HG03108 (cell line): ENCODE measurements around the gene KRTAP4-8.
"Not testable (repeated sequence)": the region's sequence is repeated elsewhere in the genome, so short reads cannot be mapped to it uniquely, and the experiment has no call there.

Experiments
- ATAC-seq: cut with Tn5 transposase; IDR thresholded peaks from one replicate; pipeline ENCODE4 v1.9.1; 2021; ENCODE audit warnings: moderate library complexity; ENCODE audit not compliant: unreplicated experiment

KRTAP4-8 gene

DNA sequence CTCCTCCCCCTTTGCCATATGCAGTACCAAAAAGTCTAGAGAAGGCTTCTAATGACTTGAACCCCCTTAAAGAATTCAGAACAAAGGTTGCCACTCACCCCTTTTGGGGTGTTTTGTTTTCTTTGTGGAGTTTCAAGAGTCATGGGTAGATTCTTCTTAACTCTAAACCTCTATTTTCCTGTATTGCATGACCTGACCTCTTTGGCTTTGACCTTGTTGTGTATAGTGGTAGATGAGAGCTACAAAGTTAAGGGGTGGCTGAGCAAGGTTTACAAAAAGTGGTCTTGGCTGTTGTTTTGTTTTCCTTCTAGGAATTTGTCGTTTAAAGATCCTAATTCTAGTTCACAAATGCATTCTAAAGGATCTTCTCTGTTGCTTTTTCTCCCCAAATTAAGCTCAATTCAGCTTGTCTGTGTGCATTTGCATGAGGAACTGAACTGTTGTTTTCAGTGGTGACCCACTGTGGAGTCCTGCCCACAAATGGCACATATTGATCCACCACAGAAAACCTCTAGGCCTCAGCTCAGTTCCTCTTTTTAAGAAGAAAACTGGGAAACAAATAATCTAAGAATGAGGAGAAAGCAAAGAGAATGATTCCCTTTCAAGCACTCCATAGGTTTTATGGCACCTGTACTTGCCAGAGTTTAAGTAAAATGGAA is 10.9 kb upstream of the KRTAP4-8 start:
- not testable (repeated sequence) for ATAC-seq

DNA sequence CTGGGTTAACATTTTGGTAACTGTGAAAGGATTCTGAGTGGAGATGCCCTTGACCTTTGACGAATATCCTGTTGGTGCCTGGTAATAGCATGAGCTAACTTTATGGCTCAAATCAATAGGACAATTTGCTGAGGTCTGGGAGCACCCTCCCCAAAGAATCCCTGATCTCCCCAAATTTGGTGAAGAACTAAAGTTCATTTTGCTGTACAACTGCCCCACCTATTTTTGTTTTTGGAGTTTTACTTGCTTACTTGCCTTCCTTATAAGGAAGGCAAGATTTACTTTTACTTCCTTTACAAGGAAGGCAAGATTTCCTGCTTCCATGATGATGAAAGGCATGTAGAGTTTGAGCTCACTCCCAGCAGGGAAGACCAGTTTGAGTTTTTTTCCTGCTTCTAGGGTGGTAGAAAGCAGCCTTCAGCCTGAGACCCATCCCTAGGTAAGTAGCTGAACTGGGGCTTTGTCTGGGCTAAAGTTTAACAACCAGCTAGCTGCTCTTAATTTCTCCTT is 10.1 kb upstream of the KRTAP4-8 start:
- no peak for ATAC-seq

- not testable (repeated sequence) for ATAC-seq
Measured at GRCh38 chr17:41105347-41105746, 7.4 kb upstream of the KRTAP4-8 start, which contains the start of gene KRTAP4-9. Gene KRTAP4-9, plus strand, starts transcription at chr17:41105389. Its CDS starts 0 bp downstream, at chr17:41105389.

- not testable (repeated sequence) for ATAC-seq
Measured at GRCh38 chr17:41104386-41105038, 6.6 kb upstream of the KRTAP4-8 start.

DNA sequence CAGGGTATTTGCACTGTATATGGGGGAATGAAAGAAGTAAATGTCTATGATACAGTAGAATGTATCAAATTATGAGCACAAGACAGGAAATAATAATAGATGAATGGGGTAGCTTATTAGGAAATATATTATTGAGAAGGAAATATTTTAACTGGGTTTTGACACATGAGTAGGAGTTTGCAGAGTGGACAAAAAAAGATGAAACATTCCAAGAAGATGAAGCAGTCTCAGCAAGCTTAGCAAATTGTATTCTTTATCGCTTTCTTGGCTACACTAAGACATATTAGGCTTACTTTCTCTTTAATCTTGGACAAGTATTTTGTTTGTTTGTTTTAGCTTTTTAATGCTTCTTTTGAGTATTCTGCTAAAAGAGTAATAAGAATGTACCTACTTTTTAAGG is 6.0 kb upstream of the KRTAP4-8 start:
- ATAC-seq, result no peak

DNA sequence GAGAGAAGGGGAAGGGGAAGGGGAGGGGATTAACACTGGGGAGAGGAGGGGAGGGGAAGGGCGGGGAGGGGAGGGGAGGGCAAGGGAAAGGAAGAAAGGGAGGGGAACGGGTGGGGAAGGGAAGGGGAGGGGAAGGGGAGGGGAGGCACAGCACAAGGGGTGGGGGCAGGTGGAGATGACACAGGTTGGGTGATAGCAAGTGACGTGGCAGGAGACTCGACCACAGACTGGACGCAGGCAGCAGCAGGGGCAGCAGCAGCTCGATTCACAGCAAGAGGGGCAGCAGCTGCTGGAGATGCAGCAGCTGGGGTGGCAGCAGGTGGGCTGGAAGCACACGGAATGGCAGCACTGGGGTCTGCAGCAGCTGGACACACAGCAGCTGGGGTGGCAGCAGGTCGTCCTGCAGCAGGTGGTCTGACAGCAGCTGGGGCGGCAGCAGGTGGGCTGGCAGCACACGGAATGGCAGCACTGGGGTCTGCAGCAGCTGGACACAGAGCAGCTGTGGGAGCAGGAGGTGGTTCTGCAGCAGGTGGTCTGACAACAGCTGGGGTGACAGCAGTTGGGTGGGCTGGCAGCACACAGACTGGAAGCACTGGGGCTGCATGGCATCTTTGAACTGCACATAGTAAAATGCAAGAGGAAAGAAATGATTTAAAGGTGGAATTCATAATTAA is 3.8 kb upstream of the KRTAP4-8 start, which contains the start of gene KRTAP4-16:
Gene KRTAP4-16, minus strand, starts transcription at position 624 of the 674 bp plus-strand sequence. Its CDS starts 0 bp downstream, at position 624.
- no peak for ATAC-seq

DNA sequence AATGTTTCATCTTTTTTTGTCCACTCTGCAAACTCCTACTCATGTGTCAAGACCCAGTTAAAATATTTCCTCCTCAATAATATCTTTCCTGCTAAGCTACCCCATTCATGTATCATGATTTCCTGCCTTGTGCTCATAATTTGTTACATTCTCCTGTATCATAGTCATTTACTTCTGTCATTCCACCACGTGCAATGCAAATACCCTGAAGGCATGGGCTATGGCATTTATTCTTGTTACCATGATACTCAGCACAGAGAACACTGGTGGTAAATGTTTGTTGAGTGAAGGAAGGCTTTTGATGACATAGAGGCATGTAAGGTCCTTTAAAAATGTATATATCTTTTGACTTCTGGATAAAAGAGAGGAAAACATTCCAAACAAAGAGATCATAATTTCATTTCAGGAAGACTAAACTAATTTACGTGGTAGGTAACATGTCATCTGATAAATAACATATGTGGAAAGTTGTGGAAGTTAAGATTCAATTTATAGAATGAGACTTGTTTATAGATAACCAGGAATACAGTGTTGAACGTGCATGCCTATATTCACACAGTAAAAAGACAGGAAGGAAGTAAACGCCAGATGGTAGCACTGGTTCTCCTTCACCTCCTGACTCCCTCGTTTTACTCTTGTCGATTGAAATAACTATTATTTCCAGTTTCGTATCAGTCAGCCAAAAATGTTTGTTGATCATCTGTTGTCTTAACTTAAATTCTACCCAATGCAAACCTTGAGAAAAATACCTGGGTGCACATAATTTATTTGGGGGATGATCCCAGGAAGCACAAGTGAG is 1.9 kb upstream of the KRTAP4-8 start:
- not testable (repeated sequence) for ATAC-seq

DNA sequence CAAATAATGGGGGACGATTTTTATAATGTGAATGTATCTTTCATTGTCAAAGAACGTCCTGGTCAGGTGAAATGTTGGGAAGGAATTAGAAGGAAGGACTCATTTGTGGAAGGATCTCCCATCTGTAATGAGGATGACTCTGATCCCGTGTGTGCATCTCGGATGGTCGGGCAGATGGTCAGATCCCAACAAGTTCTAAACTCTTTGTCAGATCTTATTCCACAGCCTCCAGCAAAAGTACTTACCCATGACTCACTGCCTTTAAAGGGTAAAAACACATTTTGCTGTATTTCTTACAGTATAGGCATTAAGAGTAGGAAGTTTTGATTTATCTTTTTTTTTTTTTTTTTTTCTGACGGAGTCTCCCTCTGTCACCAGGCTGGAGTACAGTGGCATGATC is 539 bp upstream of the KRTAP4-8 start:
- no peak for ATAC-seq

- ATAC-seq, result no peak
Measured at GRCh38 chr17:41096055-41096454, 1.9 kb downstream of the KRTAP4-8 start.

DNA sequence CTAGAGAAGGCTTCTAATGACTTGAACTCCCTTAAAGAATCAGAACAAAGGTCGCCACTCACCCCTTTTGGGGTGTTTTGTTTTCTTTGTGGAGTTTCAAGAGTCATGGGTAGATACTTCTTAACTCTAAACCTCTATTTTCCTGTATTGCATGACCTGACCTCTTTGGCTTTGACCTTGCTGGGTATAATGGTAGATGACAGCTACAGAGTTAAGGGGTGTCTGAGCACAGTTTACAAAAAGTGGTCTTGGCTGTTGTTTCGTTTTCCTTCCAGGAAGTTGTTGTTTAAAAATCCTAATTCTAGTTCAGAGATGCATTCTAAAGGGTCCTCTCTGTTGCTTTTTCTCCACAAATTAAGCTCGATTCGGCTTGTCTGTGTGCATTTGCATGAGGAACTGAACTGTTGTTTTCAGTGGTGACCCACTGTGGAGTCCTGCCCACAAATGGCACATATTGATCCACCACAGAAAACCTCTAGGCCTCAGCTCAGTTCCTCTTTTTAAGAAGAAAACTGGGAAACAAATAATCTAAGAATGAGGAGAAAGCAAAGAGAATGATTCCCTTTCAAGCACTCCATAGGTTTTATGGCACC is 9.1 kb downstream of the KRTAP4-8 start:
- ATAC-seq, result not testable (repeated sequence)

- ATAC-seq, result not testable (repeated sequence)
Measured at GRCh38 chr17:41084100-41084856, 13.7 kb downstream of the KRTAP4-8 start, which contains the start of gene KRTAP4-7. Gene KRTAP4-7, plus strand, starts transcription at chr17:41084150. Its CDS starts 57 bp downstream, at chr17:41084207.

DNA sequence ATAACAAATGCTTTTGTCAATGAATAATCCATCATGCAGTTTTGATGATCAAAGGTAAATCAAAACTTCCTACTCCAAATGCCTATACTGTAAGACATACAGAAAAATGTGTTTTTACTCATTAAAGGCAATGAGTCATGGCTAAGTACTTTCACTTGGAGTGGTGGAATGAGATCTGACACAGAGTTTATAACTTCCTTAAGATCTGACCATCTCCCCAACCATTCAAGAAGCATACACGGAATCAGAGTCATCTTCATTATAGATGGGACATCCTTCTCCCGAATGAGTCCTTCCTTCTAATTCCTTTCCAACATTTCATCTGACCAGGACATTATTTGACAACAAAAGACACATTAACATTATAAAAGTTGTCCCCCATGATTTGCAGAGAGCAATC is 14.5 kb downstream of the KRTAP4-8 start:
- ATAC-seq, result not testable (repeated sequence)

DNA sequence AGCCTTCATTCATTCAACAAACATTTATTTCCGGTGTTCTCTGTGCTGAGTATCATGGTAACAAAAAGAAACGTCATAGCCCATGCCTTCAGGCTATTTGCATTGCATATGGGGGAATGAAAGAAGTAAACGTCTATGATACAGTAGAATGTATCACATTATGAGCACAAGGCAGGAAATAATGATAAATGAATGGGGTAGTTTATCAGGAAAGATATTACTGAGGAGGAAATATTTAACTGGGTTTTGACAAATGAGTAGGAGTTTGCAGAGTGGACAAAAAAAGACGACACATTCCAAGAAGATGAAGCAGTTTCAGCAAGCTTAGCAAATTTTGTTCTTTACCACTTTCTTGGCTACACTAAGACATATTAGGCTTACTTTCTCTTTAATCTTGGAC is 15.3 kb downstream of the KRTAP4-8 start:
- ATAC-seq, result no peak

- ATAC-seq, result no peak
Measured at GRCh38 chr17:41076788-41077187, 21.2 kb downstream of the KRTAP4-8 start.

DNA sequence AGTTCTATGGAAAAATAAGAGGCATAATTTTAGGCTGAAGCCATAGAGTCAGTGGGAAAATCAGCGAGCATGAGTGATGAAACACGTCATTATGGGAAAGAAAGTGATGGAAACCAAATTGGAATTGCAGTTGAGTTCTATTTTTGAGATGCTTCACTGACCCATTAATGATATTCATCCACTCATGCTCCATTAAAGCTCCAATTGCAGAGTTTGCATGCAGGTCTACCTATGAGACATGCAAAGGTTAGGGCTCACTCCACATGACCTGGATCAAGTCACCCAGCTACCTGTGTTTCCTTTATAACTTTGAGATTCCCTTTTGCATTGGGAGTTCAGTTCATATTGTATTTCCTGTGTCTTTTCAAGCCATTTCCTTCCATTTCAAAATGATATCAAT is 24.3 kb downstream of the KRTAP4-8 start:
- no peak for ATAC-seq

DNA sequence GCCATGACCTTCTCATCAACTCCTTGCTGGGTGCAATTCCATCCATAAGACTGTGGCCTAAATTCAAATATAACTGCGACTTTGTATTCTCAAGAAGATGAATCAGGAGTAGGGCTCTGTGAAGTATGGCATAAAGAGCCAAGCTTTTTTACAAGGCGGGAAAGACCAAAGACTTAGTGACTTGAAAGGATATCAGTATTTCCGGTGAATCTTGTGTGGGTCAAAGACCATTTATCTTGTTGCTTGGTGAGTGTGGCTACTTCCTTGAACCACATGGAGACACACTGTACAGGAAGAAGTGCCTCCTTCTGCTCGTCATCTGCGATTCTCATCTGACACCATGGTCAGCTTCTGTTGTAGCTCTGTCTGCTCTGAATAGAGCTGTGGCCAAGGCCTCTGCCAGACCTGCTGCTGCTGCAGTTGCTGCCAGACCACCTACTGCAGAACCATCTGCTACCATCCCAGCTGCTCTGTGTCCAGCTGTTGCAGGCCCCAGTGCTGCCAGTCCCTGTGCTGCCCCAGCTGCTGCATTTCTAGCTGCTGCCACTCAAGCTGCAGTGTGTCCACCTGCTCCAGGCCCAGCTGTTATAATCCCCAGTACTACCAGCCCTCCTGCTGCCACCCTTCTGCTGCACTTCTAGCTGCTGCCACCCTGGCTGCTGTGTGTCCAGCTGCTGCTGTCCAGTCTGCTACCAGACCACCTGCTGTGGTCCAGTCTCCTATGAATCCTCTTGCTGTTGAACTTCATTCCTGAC is 26.2 kb downstream of the KRTAP4-8 start:
- no peak for ATAC-seq

GRCh38 chr17:41069031-41069430 is 28.9 kb downstream of the KRTAP4-8 start:
- ATAC-seq, result no peak

- ATAC-seq, result no peak
Measured at GRCh38 chr17:41067281-41067680, 30.7 kb downstream of the KRTAP4-8 start.
